Cardiac fibroblast (primary cell): ENCODE measurements around the gene CBY2.
"Not testable (repeated sequence)": the region's sequence is repeated elsewhere in the genome, so short reads cannot be mapped to it uniquely, and the experiment has no call there.

Experiments
- DNase-seq, 2 donors: peaks; one replicate each; pipeline versions ENCODE4 v3.0.0 to v3.0.0-alpha.2; 2010; ENCODE audit warnings: low read depth in 2 of 2
- H3K4me3 ChIP-seq, 2 donors: replicated peaks in 1 of 2; 1 replicate in 1 of 2; 2 replicates in 1 of 2; pipeline ENCODE4 v1.5.1; 2011; ENCODE audit warnings: low read depth in 2 of 2, low read length in 2 of 2, mild to moderate bottlenecking in 2 of 2, moderate library complexity in 1 of 2
- TF ChIP-seq, protein P1 (sequence below): IDR thresholded peaks from one replicate; pipeline ENCODE4 v1.5.1; 2011; ENCODE audit warnings: low read depth, mild to moderate bottlenecking, low read length, inconsistent platforms

The CBY2 gene

DNA sequence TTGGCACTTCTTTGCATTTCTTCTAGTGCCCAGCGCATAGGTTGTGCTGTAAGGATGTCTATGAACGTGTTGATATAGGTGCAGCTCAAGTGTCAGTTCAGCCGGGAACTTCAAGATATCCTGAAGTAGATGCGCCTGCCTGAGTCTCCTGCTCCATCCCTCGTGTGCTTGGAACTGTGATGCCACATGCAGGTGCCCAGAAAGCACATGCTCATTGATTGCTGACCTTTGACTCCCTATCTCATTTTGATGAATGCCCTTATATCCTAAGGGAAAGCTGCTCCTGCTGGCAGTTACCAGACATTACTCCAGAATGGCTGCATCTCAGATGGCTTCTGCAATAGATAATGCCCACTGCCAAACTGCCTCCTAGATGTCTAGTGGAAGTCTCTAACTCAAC is 40.9 kb downstream of the CBY2 start:
- H3K4me3 ChIP-seq, result no peak overlapping the region
- TF ChIP-seq, protein P1, sequence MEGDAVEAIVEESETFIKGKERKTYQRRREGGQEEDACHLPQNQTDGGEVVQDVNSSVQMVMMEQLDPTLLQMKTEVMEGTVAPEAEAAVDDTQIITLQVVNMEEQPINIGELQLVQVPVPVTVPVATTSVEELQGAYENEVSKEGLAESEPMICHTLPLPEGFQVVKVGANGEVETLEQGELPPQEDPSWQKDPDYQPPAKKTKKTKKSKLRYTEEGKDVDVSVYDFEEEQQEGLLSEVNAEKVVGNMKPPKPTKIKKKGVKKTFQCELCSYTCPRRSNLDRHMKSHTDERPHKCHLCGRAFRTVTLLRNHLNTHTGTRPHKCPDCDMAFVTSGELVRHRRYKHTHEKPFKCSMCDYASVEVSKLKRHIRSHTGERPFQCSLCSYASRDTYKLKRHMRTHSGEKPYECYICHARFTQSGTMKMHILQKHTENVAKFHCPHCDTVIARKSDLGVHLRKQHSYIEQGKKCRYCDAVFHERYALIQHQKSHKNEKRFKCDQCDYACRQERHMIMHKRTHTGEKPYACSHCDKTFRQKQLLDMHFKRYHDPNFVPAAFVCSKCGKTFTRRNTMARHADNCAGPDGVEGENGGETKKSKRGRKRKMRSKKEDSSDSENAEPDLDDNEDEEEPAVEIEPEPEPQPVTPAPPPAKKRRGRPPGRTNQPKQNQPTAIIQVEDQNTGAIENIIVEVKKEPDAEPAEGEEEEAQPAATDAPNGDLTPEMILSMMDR, result no peak
- DNase-seq, result no peak

DNA sequence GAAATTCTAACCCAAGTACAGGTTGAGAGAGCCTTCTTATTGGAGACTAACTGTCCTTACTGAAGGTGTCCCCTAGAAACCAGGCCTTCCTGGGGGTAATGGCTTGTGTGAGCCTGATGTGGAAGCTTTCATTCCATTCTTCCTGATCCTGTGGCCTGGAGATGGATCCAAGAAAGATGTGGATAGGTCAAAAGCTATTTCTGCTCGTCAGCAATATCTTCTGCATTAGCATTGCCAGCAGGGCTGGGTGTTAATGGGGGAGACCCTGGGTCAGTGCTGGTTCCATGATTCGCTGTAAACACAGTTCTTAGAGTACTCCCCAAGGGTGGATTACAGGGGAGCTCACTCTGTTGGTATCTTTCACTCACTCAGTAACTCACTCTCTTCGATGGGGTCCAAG is 42.9 kb downstream of the CBY2 start:
- H3K4me3 ChIP-seq, result no peak overlapping the region
- no peak for DNase-seq
- TF ChIP-seq, protein P1, result no peak

DNA sequence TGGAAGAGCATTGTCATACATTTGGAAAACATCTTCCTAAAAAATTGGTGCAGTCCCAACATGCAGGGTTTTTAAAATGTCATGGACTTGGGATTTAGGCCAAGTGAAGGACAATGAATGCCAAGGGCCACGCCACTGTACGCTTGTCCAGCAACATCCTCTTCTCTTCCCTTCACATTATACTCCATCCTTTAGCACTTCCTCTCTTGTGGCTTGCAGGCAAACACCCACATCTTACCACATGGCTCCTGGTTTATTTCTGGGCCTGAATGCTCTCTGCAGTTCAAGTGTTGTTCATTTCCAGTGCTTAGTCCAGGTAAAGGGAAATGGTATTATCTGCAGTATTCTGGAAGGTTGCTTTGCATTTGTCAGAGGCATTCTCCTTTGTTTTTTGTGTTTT is 45.0 kb downstream of the CBY2 start:
- TF ChIP-seq, protein P1, result no peak
- H3K4me3 ChIP-seq, result no peak overlapping the region
- DNase-seq, result no peak

DNA sequence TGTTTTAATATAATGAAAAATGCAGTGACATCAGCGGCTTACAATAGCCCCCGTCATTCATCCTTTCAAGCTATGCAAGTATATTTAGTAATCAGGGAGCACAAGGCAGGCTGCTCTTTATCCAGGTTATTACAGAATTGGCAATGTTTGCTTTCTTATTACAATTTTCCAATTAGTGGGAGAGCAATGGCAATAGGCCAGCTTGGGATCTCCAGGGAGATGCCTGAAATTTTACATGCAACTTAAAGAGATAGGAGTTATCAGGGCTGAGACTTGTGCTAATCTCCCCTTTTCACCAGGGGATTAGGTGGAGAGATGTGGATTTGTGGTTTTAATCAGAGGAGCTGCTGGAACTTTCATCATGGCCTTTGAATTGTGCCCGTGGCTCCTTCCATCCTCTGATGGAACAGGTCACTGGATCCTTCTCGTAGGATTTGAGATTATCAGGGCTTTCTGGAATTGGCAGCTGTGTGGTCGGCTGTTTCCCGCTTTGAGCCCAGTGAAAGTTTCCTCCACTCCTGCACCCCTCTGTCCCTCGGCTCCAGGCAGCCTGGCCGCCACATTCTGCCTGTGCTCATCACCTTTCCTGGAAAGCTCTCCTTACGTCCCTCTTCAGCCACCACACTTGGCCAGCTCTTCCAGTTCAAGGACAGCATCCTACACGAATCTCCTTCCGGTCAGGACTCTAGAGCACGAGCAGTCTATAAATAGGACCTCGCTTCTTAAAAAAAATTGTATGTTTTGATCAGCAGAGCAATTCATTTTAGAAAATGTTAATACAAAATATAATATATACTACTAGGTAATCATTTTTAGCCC is 47.0 kb downstream of the CBY2 start:
- TF ChIP-seq, protein P1, result no peak
- H3K4me3 ChIP-seq, result no peak overlapping the region
- peak in 1 of 2 donors; percentile 11 for DNase-seq

DNA sequence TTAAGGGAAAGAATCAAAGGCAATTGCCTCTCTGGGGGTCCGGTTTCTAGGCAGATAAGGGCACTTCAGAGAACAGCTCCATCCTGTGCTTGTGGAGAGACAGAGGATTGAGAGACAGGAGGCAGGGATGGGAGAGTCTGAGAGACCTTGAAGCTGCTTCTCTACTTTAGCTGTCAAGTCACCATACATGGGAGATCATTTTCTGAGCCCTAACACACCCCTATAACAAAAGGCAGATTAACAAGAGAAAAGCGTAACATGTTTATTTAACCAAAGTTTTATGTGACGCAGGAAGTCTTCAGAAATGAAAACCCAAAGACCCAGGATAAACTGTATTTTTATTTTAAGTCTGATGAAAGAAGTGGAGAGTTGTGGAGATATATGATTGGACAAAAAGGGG is 48.4 kb downstream of the CBY2 start:
- TF ChIP-seq, protein P1, result no peak
- DNase-seq, result no peak
- no peak overlapping the region for H3K4me3 ChIP-seq

DNA sequence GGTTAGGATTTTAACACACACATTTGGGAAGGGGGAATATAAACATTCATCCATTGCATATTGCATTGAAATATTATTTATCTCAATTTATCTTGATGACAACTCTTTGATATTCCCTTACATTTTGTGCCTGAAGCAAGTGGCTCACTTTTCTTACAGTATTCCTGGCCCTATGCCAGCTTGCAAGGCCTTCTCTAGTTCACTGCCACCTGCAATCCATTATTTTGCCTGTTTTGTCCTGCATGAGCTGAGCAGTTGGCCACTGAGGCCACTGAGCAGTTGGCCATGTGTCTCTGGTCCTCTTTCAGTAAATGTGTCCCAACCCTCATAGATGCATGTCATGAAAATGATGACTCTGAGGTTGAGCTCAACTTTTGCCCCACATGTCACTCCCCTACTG is 49.8 kb downstream of the CBY2 start:
- no peak for DNase-seq
- H3K4me3 ChIP-seq, result no peak overlapping the region
- TF ChIP-seq, protein P1, result no peak

DNA sequence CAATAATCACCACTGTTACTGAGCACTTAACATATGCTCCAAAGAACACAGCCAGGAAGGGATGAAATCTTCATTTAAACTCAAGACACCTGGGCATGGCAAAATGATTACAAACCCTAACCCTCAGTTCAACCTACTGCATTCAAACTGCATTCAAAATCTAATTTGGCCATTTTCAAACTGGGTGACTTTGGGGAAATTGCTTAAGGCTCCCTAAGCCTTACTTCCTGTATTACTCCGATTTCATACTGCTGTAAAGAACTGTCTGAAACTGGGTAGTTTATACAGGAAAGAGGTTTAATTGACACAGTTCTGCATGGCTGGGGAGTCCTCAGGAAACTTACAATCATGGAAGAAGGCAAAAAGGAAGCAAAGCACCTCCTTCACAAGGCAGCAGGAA is 50.4 kb downstream of the CBY2 start:
- TF ChIP-seq, protein P1, result no peak
- no peak for DNase-seq
- H3K4me3 ChIP-seq, result no peak overlapping the region

DNA sequence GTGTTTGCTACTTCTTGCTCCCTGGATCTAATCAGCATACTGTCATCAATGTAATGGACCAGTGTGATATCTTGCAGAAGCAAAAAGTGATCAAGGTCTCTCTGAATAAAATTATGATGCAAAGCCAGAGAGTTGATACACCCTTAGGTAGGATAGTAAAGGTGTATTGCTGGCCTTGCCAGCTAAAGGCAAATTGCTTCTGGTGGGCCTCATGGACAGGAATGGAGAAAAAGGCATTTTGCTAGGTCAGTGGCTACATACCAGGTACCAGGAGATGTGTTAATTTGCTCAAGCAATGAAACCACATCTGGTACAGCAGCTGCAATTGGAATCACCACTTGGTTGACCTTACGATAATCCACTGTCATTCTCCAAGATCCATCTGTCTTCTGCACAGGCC is 54.4 kb downstream of the CBY2 start:
- DNase-seq, H3K4me3 ChIP-seq: not testable (repeated sequence)

DNA sequence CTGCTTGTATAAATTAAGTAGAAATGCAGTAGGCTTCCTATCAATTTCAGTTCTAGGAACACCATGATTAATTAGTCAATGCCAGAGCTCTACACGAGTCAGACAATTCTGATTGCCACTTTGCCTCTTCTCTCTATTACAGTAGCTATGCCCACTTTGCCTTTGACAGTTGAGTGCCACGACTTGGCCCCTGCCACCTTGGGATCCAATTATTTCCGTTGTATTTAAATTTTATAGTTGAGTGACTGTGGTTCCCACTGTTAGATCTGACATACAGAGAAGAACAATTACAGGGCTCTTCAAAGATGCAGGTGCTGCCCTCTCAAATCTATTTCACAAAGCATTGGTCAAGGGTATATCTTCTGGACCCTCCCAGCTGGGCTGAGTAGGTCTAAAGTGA is 55.5 kb downstream of the CBY2 start:
- not testable (repeated sequence) for H3K4me3 ChIP-seq, DNase-seq
